GM21786 (cell line): ENCODE measurements around the gene PRKAG3.
"Not testable (repeated sequence)": the region's sequence is repeated elsewhere in the genome, so short reads cannot be mapped to it uniquely, and the experiment has no call there.

Experiments
- ATAC-seq: cut with Tn5 transposase; IDR thresholded peaks from one replicate; pipeline ENCODE4 v1.9.1; 2021; ENCODE audit not compliant: unreplicated experiment

PRKAG3 gene

DNA sequence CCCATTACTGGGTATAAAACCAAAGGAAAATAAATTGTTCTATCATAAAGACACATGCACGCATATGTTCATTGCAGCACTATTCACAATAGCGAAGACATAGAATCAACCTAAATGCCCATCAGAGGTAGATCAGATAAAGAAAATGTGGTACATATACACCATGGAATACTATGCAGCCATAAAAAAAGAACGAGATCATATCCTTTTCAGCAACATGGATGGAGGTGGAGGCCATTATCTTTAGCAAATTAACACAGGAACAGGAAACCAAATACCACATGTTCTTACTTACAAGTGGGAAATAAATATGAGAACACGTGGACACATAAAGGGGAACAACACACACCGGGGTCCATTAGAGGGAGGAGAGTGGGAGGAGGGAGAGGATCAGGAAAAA lies 12.7 kb upstream of the PRKAG3 start:
- ATAC-seq: not testable (repeated sequence)

DNA sequence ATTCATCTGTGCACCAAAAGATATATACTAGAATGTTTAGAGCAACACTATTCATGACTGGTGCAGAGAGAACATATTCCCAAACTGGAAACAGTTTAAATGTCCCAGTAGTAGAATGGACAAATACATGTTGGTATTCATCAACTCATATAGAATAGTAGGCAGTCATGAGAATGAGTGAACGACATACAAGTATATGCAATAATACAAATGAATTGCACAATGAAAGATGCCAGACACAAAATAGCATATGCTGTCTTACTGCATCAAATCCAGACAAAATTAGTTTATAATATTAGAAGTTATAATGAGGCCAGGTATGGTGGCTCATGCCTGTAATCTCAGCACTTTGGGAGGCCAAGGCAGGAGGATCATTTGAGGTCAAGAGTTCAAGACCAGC lies 8.3 kb upstream of the PRKAG3 start:
- ATAC-seq: no peak

DNA sequence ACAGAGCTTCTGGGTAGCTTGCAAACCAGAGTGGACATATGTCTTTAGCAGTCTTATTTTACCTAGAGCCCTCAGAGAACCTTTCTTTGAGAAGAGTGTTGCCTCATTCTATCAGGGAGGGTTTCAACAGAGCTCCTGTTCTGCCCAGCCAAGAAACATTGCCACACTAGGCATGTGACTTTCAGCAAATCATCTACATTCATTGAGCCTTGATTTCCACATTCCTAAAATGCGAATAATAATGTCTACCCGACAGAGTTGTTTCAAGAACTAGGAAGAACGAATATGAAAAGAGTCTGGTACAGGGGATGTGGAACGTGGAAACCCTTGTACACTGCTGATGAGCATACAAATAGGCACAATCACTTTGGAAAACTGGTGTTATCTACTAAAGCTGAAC lies 7.8 kb upstream of the PRKAG3 start:
- no peak for ATAC-seq

DNA sequence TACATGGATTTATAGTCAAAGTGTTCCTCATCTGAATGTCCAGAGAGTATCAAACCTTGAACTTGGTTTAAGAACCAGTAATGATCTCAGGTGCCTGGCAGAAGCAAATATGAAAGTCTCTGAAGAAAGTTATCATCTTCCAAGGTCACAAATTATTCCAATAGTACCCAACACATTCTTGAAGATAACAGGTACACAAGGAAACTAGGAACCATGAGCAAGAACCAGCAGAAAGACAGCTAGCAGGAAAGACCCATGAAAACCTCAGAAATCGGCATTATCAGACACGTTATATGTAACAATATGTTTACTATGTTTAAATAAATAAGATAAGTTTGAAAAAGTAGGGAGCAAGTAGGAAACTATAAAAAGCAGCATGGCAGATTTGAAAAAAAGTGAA lies 5.9 kb upstream of the PRKAG3 start:
- ATAC-seq: no peak

DNA sequence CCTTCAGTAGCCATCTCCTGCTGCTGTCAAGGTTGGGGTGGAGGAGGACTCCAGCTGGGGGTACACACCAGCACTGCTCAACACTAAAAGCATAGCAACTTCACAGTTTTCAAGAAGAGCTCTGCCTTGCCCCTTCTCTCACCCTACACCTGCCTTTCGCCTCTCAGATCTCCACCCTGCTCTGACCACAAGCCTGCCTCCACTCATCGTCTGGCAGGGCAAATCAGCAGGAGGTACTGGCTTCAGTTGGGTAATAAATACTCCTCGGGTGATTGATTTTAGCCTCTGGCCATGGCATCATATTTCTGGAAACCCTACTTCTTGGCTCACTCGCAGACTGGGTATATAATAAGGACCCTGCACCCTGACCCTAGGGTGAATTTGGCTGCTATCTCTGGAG lies 3.1 kb upstream of the PRKAG3 start:
- ATAC-seq: no peak

DNA sequence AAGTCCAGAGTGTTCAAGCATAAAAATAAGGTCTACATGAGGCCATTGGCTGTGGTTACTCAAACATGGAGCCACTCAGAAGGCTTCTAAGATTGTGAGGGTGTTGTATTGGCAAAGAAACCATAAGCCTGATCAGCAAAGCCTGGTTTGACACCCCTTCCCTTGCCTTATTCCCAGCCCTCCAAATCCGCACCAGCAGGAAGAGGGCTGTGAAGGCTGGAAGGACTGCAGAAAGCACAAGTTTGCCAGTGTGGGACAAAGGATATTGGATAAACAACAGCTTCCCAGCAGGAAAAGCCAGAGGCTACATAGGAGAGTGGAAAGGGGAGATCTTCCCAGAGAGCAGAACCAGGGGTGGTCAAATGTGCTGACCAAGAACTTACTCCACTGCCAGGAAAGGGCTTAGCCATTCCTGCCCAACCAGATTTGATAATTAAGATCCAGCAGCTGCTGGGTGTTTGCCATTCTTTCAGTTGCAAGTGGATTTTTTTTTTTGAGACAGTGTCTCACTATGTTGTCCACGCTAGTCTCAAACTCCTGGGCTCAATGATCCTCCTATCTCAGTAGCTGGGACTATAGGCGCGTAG lies 1.5 kb upstream of the PRKAG3 start:
- no peak for ATAC-seq

DNA sequence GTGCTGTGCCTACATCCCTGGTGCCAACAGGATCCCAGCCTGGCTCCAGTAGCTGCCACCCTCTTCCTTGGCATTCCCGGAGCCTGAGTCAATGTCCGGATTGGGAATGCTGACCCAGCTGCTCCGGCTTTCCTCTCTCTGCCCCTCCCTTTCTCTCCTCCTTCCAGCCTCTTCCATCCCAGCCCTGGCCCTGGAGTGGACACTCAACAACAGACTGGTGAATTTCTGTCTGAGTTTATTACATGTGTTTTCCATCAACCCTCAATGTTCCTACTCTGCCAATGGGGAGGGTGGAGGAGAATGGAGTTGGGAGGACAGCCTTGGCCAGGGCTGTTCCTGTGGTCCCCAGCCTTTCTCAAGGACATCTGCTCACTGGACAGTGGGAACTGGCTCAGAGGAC lies 917 bp upstream of the PRKAG3 start:
- ATAC-seq: no peak

DNA sequence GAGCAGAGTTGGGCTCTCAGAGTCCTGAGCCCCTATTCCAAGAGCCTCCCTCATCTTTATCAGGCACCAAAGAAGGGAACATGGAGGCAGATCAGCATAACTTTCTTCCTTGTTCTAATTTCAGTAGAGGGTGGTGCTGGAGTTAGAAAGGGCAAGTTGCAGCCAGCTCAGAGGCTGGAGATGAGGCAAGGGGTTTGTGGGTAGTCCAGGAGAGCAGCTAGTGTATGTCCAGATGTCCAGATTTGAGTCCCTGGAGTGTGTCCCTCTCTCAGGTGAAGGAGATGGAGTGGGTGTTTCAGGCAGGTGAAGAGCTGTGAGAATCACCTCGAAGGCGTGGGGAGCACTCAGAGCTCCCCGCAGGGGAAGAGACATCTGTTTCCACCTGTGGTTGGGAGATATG lies 478 bp upstream of the PRKAG3 start:
- no peak for ATAC-seq

DNA sequence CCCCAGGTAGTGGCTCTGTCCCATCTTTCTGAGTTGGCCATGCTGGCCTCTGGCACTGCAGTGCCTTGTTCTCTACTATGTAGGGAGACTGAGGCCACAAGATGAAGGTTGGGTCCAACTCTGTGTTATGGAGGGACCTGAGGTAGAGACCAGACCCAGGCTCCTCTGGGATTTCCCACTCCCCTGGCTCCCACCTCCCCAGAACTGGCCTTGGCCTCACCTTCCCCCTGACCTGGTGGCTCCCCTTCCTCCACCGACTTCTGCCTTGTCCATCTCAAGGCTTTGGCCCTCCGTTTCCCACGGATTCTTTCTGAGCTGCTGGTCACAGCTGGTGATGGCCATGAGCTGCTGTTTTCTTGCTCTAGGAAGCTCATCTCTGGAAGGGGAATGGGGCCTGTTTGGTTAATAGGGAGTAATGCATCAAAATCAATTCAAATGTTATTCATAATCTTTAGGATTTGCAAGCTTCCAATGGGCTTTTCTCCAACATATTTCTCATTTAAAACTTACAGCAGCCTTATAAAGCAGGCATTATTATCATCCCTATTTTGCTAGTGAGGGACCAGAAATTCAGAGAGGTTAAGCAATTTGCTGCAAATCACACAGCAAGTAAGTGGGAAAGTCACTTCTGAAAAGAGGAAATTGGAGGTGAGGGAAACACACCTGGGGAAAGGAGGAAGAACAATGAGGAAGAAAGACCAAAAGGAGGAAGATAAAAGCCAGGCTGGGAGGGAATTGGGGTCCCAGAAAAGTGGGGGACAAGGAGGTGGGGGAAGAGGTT lies 887 bp downstream of the PRKAG3 start:
- ATAC-seq: no peak

DNA sequence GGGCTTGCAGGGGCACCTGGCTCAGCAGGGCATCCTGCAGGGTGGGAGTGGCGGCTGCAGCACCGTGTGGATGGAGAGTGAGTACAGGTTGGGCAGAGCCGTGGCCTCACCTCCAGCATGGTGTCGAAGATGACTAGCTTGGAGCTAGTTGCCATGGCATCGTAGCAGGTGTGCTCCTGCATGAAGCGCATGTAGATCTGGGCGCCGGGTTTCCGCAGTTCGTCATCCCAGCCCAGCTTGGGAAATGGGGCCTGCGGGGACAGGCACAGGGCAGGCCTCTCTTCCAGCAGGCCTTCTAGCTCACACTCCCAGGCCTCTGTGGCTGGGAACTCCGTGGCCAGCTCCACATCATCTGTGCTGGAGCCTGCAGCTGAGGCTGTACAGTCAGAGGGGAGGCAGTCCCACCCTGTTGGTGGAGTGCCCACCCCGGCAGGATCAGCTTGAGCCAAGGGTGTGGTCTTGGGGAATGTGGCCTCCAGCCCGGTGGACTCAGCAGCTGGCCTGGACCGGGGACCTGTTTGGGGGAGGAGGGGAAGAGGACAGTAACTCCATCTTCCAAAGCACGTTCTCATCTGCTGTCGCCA lies 1.6 kb downstream of the PRKAG3 start:
- no peak for ATAC-seq

DNA sequence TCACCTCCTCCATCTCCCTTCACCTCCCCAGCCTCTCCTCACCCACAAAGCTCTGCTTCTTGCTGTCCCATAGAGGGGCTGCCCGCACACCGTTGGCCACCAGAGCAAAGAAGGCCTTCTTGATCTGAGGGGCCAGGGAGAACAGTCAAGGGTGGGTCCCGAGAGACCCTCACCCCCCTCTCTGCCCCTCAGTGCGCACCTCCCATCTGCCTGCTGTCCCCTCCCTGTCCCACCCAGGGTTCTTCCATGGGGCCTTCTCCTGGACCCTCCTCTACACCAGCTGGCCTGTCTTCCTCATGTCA lies 3.2 kb downstream of the PRKAG3 start:
- no peak for ATAC-seq

DNA sequence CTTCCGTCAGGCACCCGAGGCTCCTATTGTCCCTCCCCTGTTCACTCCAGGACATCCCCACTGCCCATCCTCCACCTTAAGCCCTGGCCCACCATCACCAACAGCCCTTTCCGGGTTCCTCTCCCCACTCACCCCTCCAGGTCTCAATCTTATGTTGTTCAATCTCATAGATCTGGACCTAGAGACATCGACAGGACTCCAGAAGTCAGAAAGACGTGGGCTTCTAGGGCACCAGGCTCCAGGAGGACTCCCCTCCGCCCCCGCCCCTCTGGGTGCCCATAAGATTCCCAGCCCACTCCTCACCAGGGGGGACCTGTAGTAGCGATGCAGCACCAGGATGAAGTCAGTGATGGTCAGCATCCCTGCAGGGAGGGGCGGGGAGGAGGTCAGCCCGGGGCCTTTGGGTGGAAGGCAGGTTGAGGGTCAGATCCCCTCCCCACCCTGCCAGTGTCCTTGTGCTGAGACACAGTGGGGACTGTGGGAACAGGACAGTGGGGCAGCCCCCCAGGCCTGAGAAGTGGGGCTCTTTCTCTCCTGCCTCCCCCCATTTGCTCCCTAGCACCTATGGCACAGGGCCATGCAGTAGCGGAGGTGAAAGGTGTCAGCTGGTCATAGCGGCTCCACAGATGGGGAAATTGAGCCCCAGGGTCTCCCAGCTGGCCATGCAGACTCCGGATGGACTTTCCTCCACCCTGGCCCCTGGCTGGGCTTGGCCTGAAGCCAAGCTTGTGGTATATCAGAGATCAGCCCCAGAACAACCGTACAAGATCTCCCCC lies 3.7 kb downstream of the PRKAG3 start:
- ATAC-seq: no peak

DNA sequence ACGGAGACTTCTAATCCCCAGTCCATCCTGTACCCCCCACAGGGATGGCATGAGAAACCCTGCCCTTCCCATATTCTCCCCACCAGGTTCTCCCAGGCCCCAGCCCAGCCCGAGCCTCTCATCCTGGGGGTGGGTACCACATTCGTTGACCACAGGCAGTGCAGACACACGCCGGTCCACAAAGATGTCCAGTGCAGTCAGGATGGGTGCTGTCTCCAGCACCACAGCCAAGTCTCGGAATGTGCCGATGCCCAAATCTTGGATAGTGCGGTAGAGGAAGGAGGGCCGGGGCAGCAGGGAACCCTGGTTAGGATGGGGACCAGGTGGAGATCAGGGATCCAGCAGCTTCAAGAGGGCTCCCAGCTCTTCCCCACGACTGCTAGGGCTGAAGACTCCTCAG lies 4.8 kb downstream of the PRKAG3 start:
- no peak for ATAC-seq

DNA sequence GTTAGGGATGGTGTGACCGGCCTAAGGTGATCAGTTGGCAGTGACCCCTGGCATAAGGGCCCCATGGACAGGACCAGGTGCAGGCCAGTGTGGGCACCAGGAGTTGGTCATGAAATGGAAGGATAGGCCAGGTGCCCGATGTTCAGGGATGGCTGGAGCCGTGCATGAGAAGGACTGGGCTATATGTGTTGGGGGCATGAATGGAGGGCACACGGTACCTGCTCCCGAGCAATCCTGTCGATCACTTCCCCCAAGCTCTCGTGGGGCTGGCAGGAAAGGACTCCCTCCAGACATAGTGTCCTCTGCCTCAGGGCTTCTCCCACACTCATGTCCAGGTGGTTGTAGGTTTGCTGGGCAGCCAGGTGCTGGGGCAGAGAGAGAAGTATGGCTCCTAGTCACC lies 7.6 kb downstream of the PRKAG3 start:
- no peak for ATAC-seq

DNA sequence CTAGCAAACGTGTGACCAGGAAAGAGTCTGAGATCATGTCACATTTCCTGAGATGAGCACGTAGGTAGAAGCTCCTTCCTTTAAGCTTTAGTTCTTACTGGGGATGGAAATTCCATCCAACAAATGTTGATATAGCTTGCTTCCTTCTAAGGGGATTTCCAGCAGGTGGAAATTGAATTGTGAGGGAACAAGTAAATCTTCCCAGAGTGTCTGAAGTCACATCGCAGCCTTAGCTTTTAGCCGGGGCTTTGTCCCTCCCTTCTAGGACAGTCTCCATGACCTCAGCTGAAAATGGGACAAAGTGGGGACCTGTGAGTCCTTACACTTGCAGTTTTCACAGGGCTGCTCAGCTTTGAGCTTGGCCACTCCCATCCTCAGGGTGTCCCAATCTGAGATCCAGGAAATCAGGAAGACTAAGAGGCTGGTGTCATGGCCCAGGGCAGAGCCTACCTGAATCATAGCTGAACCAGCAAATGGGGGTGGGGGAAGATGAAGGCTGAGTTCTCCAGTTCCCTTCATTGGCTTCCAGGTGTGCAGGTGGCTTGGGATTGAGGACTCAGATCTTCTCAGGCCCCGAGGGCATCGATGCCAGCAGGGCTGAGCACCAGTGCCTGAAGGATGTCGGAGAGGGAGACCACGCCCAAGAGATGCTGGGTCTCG lies 8.3 kb downstream of the PRKAG3 start:
- ATAC-seq: no peak

DNA sequence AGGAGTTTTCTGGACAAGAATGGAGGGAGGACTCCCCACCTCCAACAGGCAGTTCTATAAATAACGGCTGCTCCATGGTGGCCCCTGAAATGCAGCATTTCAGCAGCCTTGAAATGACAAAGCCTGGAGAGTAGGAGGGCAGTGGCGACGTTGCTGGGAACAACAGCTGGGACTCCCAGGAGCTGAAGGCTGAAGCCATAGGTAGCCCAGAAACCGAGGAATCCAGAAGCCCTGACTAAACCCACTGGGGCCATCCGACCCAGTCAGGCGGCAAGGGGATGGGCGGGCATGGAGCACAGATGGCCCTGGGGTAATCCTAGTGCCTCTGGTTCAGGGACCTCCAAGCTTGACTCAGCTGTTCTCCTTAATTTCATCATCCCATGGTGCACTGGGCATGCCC lies 9.0 kb downstream of the PRKAG3 start:
- ATAC-seq: no peak

DNA sequence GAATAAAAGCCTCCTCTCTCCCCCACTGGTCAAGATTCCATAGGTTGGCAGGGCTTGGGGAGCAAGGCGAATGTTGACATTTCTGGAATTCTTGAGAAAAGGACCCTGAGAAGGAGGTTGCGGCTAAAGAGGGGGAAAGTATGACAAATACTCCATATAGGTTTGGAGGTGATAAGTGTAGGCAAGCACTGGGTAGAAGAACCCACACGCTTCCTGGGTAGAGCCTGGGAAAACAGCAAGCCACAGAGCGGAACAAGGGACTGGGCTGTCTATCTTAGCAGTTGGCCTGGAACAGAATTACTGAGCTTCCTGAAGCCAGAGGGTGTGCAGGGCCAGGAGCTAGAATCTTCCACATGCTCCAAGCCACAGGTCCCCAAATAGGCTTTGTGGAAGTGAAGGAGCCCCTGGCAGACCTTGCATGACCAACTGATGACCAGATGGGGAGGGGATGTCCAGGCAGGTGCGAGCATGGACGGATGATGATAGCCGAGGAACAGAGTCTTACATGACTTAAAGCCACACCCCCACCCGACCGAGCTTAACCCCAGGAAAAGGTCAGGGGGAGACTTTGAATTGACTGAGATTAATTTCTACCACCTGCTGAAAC lies 9.9 kb downstream of the PRKAG3 start:
- ATAC-seq: no peak

DNA sequence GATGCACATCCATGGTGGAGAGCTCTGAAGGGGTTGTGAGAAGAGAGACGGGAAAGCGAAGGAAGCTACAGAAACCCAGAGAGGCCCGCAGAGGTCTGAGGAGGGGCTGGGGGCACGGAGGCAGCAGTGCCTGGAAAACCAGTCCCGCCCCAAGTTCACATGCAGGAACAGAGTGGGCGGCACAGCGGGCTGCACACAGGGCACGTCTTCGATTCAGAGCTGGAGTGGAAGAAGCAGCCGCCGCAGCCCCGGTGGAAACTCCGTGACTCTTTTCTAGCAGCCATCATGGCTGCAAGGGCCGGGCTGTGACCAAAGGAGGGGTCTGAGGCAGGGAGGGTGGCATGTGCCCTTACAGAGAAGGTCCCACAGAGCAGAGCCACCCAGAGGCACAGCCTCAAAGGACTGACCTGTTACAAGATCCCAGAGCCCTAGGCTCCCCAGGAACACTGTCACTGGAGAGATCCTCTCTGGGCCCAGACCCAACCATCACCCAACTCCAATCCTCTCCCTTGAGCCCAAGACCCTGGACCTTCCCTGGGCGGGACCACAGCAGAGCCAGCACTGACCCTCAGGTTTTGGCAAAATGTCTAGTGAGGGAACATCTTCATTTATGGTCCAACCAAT lies 10.7 kb downstream of the PRKAG3 start:
- no peak for ATAC-seq

DNA sequence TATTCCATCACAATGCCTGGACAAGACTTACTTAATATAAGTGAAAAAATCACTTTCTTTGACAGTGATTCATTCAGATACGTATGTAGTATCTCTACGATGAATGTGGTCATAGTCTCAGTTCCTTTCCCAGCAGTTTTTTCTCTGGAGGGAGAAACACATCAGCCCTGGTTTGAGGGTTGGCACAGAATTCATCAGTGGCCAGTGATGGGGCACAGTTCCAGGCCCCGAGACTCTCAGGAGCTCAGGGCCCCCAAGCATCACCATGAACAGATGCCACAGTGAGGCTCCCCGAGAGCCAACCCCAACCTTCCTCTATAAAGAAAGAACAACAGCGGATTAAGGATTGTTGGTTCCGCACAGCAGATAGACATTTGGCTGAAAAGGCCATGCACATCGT lies 12.5 kb downstream of the PRKAG3 start:
- no peak for ATAC-seq

DNA sequence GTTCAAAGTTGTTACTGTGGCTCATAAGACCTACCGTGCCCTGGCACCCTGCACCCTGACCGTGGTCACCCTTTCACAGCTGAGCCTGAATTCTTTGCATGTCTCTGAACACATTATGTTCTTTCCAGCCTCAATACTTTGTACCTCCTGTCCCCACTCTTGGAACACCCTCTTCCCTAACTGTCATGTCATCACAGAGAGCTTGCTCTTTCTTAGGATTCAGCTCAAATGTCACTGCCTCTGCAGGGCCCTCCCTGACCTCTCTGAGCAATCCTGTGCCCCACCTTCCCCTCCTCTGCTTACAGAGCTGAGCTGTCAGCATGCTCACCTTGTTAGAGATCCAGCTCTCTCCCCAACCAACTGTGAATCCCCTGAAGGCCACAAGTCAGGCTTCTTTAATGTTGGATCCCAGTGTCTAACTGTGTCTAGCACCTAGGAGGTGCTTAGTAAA lies 15.0 kb downstream of the PRKAG3 start:
- no peak for ATAC-seq

DNA sequence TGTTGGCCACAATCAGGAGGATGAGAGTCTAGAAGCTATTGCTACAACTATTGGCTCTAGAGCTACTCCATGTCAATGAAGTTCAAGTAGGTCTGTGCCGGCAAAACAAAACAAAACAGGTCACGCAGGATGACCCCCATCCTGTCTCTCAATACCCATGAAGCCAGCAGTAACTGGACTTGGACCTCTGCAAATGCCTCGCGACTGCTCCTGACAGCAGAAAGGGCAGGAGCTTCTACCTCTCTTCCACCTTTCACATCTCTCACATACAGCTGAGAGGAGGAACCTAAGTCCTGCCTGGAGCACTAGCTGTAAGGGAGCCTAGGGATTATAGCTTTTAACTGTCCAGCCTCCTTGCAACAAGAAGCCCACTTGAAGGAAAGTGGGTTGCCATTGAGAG lies 16.0 kb downstream of the PRKAG3 start:
- no peak for ATAC-seq
